HepG2 (cell line): ENCODE measurements around the gene PALMD. TPM values are rescaled to one million over a fixed set of nuclear protein-coding genes. Genes with fewer than 3 reads are reported as not detected.

Experiments
- ATAC-seq: fragments of 200-7000 bp; cut with Tn5 transposase; 3 replicates; pipeline ENCODE4 v1.9.1; 2020; ENCODE audit warnings: mild to moderate bottlenecking, moderate library complexity
- BruUV-seq: library from RNA; stranded (reverse); fragments of 400-500 nt; replicated peaks from 2 replicates; lab custom pipeline; 2021; lab: Mats Ljungman, UMichigan
- CTCF ChIA-PET: fragments of 300-600 bp; formaldehyde crosslinking; extraction: SDS; loops from one replicate; lab custom pipeline; 2021; ENCODE audit warnings: low total read pairs, inconsistent platforms, low intra/inter-chr PET ratio; lab: Yijun Ruan, JAX
- POLR2A ChIA-PET: fragments of 350-600 bp; sonication (Branson Sonifier 250); formaldehyde crosslinking; loops from one replicate; lab custom pipeline; 2020; ENCODE audit warnings: antibody characterized with exemption, inconsistent platforms; lab: Yijun Ruan, JAX
- DNase-seq: peaks from one replicate; pipeline ENCODE4 v3.0.0-alpha.2; 2015; ENCODE audit warnings: low spot score
- FAIRE-seq: peaks from 3 replicates; lab custom pipeline; 2011; peaks lifted over from hg19 to GRCh38; lab: Jason Lieb, UNC
- H2AFZ ChIP-seq: one replicate; pipeline ENCODE4 v1.6.1; 2011; ENCODE audit warnings: low read length, inconsistent platforms
- H3K27ac ChIP-seq: fragments of 300-600 bp; 3 replicates; pipeline ENCODE4 v1.8.0; 2011; ENCODE audit warnings: mixed run types, mild to moderate bottlenecking, mixed read lengths, low read length, inconsistent platforms; ENCODE audit not compliant: insufficient read depth; ENCODE audit errors: extremely low read length
- H3K27me3 ChIP-seq, 2 experiments: fragments of 200-600 bp in 1 of 2; 2 replicates in 1 of 2; 3 replicates in 1 of 2; pipeline versions ENCODE4 v1.6.0 to v1.8.0; 2011; ENCODE audit warnings: low read length in 2 of 2, mild to moderate bottlenecking in 2 of 2, moderate library complexity in 2 of 2, inconsistent platforms in 1 of 2; ENCODE audit not compliant: insufficient read depth in 2 of 2, control insufficient read depth in 1 of 2
- H3K36me3 ChIP-seq, 2 experiments: fragments of 200-600 bp in 1 of 2; replicated peaks in 1 of 2; 2 replicates in 1 of 2; 3 replicates in 1 of 2; pipeline versions ENCODE4 v1.5.1 to v1.8.0; 2011; ENCODE audit warnings: low read length in 2 of 2, inconsistent platforms in 1 of 2; ENCODE audit not compliant: insufficient read depth in 2 of 2, control insufficient read depth in 1 of 2
- H3K4me1 ChIP-seq: 2 replicates; pipeline ENCODE4 v1.5.1; 2012; ENCODE audit warnings: low read length, inconsistent platforms; ENCODE audit not compliant: insufficient read depth
- H3K4me2 ChIP-seq: 2 replicates; pipeline ENCODE4 v1.6.0; 2011; ENCODE audit warnings: low read depth, low read length, inconsistent platforms
- H3K4me3 ChIP-seq, 3 experiments: fragments of 200-600 bp in 1 of 3; sonication (generic), shearing (Covaris generic) in 1 of 3; replicated peaks in 1 of 3; 2 replicates each; pipeline ENCODE4 v1.5.1; 2011 to 2016; ENCODE audit warnings: low read length in 3 of 3, inconsistent platforms in 2 of 3, low read depth in 2 of 3, mild to moderate bottlenecking in 2 of 3, control low read depth in 1 of 3, mixed read lengths in 1 of 3; ENCODE audit not compliant: insufficient read depth in 1 of 3
- H3K79me2 ChIP-seq: one replicate; pipeline ENCODE4 v1.6.1; 2011; ENCODE audit warnings: low read length, inconsistent platforms; ENCODE audit not compliant: insufficient read depth
- H3K9ac ChIP-seq: 2 replicates; pipeline ENCODE4 v1.6.0; 2011; ENCODE audit warnings: mild to moderate bottlenecking, low read depth, low read length, inconsistent platforms; ENCODE audit not compliant: insufficient read depth
- H3K9me3 ChIP-seq: 2 replicates; pipeline ENCODE4 v1.5.1; 2012; ENCODE audit warnings: mild to moderate bottlenecking, low read length
- H4K20me1 ChIP-seq: 2 replicates; pipeline ENCODE4 v1.6.0; 2011; ENCODE audit warnings: inconsistent platforms, mild to moderate bottlenecking, low read length, moderate library complexity; ENCODE audit not compliant: insufficient read depth
- AHDC1 ChIP-seq: sonication (generic); formaldehyde crosslinking; IDR thresholded peaks from 2 replicates; pipeline ENCODE4 v1.5.1; 2020; ENCODE audit warnings: mild to moderate bottlenecking, missing genetic modification reagents, borderline replicate concordance
- BATF2 ChIP-seq: sonication (generic); formaldehyde crosslinking; IDR thresholded peaks from 2 replicates; pipeline ENCODE4 v1.8.0; 2022; ENCODE audit warnings: mild to moderate bottlenecking, missing genetic modification reagents, moderate library complexity
- BCL6 ChIP-seq: IDR thresholded peaks from 2 replicates; pipeline ENCODE4 v1.6.1; 2016; ENCODE audit warnings: missing genetic modification reagents, missing compliant biosample characterization
- HIVEP1 ChIP-seq: sonication (generic); formaldehyde crosslinking; IDR thresholded peaks from 2 replicates; pipeline ENCODE4 v1.4.0; 2020; ENCODE audit warnings: mild to moderate bottlenecking, missing genetic modification reagents
- NR2F1 ChIP-seq, 2 experiments: fragments of 450-650 bp in 1 of 2; formaldehyde crosslinking in 1 of 2; IDR thresholded peaks; 2 replicates each; pipeline versions ENCODE4 v1.5.0 to v1.6.1; 2016 to 2020; ENCODE audit warnings: mild to moderate bottlenecking in 1 of 2, missing compliant biosample characterization in 1 of 2, missing genetic modification reagents in 1 of 2, moderate library complexity in 1 of 2
- SAFB2 ChIP-seq: sonication (generic); formaldehyde crosslinking; IDR thresholded peaks from 2 replicates; pipeline ENCODE4 v1.5.1; 2020; ENCODE audit warnings: missing genetic modification reagents, low read depth, mild to moderate bottlenecking, borderline replicate concordance
- ZFAT ChIP-seq: sonication (generic); formaldehyde crosslinking; conservative IDR thresholded peaks from 2 replicates; pipeline ENCODE4 v1.8.1; 2023; ENCODE audit warnings: missing genetic modification reagents, inconsistent platforms
- ZFP90 ChIP-seq: sonication (generic); formaldehyde crosslinking; IDR thresholded peaks from 2 replicates; pipeline ENCODE4 v1.8.0; 2022; ENCODE audit warnings: missing genetic modification reagents, mild to moderate bottlenecking, inconsistent platforms, borderline replicate concordance
- ZMAT3 ChIP-seq: sonication (generic); formaldehyde crosslinking; conservative IDR thresholded peaks from 2 replicates; pipeline ENCODE4 v1.7.0; 2021; ENCODE audit warnings: missing genetic modification reagents
- ZNF547 ChIP-seq: sonication (generic); formaldehyde crosslinking; IDR thresholded peaks from 2 replicates; pipeline ENCODE4 v1.5.1; 2020; ENCODE audit warnings: mild to moderate bottlenecking, missing genetic modification reagents
- ZNF614 ChIP-seq: IDR thresholded peaks from 2 replicates; pipeline ENCODE4 v1.6.1; 2018; ENCODE audit warnings: missing biosample characterization, missing genetic modification reagents, inconsistent platforms, borderline replicate concordance
- ZNF772 ChIP-seq: sonication (generic); formaldehyde crosslinking; IDR thresholded peaks from 2 replicates; pipeline ENCODE4 v1.5.0; 2020; ENCODE audit warnings: mild to moderate bottlenecking, missing genetic modification reagents
- WGBS: methylation state at CpG from one replicate; pipeline ENCODE4 v1.1.6; 2017; ENCODE audit warnings: low lambda C conversion rate; 5-methylcytosine and 5-hydroxymethylcytosine counted together
- in situ Hi-C: cut with HindIII; loops from 2 replicates; pipeline ENCODE4 v1.10.0; 2017; ENCODE audit warnings: low pct_unique_long_range_greater_than_20kb; ENCODE audit not compliant: extremely low pct_ligation_motif_present
- intact Hi-C: fragments of 100-400 bp; cut with micrococcal nuclease; formaldehyde crosslinking; loops from one replicate; pipeline ENCODE4 v1.10.0; 2022; ENCODE audit not compliant: unreplicated experiment
- polyA plus RNA-seq, 8 experiments: library from polyadenylated mRNA; depleted of rRNA in 3 of 8; stranded (reverse) in 7 of 8; unstranded in 1 of 8; fragments of >200 nt; fragmentation: Illumina TruSeq in 4 of 8; extraction: Trizol in 4 of 8; gene quantifications; 2 replicates each; pipeline versions ENCODE4 v1.2.1 to v1.2.3, GENCODE V29; 2011 to 2016; ENCODE audit warnings: low read depth in 4 of 8, missing spikeins in 1 of 8, mixed read lengths in 1 of 8; ENCODE audit not compliant: insufficient read depth in 1 of 8
- total RNA-seq, 5 experiments: library from RNA; depleted of rRNA; stranded (reverse); fragments of >200 nt; fragmentation: Illumina TruSeq; extraction: Trizol; gene quantifications; 2 replicates each; pipeline ENCODE4 v1.2.3, GENCODE V29; 2016; ENCODE audit warnings: low read depth in 1 of 5
- TF ChIP-seq, protein P1 (sequence below): IDR thresholded peaks from 2 replicates; pipeline ENCODE4 v1.6.1; 2012; ENCODE audit warnings: low read length, improper control_type of control experiment

The PALMD gene
- total and polyA plus RNA-seq, 2 of the 13 experiments (the other 11 are each of a cell fraction or from before 2014, with no cell fraction given): 5.5 to 31.1 TPM

DNA sequence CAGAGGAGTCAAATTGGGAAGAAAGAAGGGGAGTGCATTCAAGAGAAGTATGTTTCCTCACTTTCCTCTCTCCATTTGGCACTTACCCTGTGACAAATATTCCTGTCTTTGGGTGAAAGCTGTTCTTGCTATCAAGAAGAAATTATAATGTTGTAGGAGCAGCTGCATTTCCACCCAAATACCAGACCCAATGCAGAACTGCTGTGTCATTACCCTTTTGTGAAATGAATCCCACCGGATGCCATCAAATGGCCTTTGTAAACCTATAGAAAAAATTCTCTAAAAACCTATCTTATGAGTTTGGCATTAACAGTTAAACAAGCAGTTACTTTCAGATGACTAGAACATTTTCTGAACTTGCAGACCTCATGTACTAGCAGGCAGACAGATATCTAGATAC is 16.7 kb upstream of the PALMD start (continued):
- TF ChIP-seq, protein P1, sequence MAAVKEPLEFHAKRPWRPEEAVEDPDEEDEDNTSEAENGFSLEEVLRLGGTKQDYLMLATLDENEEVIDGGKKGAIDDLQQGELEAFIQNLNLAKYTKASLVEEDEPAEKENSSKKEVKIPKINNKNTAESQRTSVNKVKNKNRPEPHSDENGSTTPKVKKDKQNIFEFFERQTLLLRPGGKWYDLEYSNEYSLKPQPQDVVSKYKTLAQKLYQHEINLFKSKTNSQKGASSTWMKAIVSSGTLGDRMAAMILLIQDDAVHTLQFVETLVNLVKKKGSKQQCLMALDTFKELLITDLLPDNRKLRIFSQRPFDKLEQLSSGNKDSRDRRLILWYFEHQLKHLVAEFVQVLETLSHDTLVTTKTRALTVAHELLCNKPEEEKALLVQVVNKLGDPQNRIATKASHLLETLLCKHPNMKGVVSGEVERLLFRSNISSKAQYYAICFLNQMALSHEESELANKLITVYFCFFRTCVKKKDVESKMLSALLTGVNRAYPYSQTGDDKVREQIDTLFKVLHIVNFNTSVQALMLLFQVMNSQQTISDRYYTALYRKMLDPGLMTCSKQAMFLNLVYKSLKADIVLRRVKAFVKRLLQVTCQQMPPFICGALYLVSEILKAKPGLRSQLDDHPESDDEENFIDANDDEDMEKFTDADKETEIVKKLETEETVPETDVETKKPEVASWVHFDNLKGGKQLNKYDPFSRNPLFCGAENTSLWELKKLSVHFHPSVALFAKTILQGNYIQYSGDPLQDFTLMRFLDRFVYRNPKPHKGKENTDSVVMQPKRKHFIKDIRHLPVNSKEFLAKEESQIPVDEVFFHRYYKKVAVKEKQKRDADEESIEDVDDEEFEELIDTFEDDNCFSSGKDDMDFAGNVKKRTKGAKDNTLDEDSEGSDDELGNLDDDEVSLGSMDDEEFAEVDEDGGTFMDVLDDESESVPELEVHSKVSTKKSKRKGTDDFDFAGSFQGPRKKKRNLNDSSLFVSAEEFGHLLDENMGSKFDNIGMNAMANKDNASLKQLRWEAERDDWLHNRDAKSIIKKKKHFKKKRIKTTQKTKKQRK: no peak
- no peak for TF ChIP-seq NR2F1 (CRISPR knock-in tag; IDR thresholded peaks at IDR 0.05)
- no peak for TF ChIP-seq ZNF614 (CRISPR knock-in tag)
- no peak for TF ChIP-seq ZFP90
- no peak for TF ChIP-seq ZNF547 (CRISPR knock-in tag)

DNA sequence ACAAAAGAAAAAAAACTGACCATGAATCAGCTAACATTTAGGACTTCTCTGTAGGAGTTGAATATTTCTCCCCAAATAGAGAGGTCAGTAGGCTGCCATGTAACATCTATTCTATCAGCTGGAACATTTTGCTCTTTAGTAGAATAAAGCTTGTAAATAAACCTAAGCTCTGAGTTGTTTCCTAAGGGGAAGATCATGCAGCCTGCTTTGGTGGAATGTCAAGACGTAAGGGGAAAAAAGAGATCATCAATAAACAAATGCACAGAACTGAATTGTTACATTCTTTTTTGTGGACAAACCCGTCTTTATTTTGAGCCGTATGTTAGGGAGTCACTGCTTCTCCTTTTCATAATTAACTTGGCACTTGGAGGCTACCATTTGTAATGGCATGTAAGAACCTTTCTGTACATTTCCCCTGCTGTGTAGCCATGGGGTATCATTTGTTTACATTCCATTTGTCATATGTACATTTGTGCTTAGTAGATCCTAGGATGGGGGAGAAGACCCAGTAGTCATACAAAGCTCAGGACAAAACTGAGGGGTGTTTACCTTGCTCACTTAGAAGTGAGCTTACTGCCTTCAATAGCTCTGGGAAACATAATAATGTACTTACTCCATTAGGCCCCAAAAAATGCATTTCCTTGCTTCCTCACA is 10.8 kb upstream of the PALMD start:
- H3K4me3 ChIP-seq: no peak overlapping the region; a peak in 1 of 6 replicates
- H3K9ac ChIP-seq: no peak overlapping the region
- H3K27ac ChIP-seq: no peak overlapping the region
- CTCF ChIA-PET: no interaction called here
- no TSS peak for BruUV-seq
- H2AFZ ChIP-seq: no peak overlapping the region
- H3K27me3 ChIP-seq: no peaks in the 10 kb centered on the region
- FAIRE-seq: no peak
- POLR2A ChIA-PET: interaction anchor here (0.7 to 2.3 kb wide), 3 partner anchors 12 to 46 kb away, joined by 3 to 18 read pairs (median 4); partner anchors contain the start of gene PALMD
- 60% methylated on average over 3 of the region's 3 CpGs for WGBS
- peak; percentile 81 for DNase-seq
- intact Hi-C loops: no loop called here
- in situ Hi-C loops: no loop called here
- ATAC-seq: peak; percentile 87
- H3K9me3 ChIP-seq: no peaks in the 10 kb centered on the region
- no peaks in the 10 kb centered on the region for H3K79me2 ChIP-seq
- peaks cover 34% of the 10 kb centered on the region for H3K4me1 ChIP-seq
- no peaks in the 10 kb centered on the region for H4K20me1 ChIP-seq
- H3K36me3 ChIP-seq: no peaks in the 10 kb centered on the region
- H3K4me2 ChIP-seq: no peak overlapping the region
- TF ChIP-seq HIVEP1 (CRISPR knock-in tag): no peak
- TF ChIP-seq ZNF772 (CRISPR knock-in tag): no peak
- TF ChIP-seq ZFAT (CRISPR knock-in tag): no peak
- TF ChIP-seq AHDC1 (CRISPR knock-in tag): peak; percentile 38; the same call in 1 of the 2 replicates
- no peak for TF ChIP-seq SAFB2 (CRISPR knock-in tag)
- no peak for TF ChIP-seq ZMAT3 (CRISPR knock-in tag)
- no peak for TF ChIP-seq BATF2 (CRISPR knock-in tag)
- TF ChIP-seq BCL6 (CRISPR knock-in tag): peak; percentile 59
